HepG2 (cell line): Measurements from ENCODE around the gene ESR2. TPM values are rescaled to one million over a fixed set of nuclear protein-coding genes. Genes with fewer than 3 reads are reported as not detected.

Experiments
- ATAC-seq: fragments of 200-7000 bp; cut with Tn5 transposase; 3 replicates; pipeline ENCODE4 v1.9.1; 2020; ENCODE audit warnings: mild to moderate bottlenecking, moderate library complexity
- BruUV-seq: library from RNA; stranded (reverse); fragments of 400-500 nt; replicated peaks from 2 replicates; lab custom pipeline; 2021; lab: Mats Ljungman, UMichigan
- CTCF ChIA-PET: fragments of 300-600 bp; formaldehyde crosslinking; extraction: SDS; loops from one replicate; lab custom pipeline; 2021; ENCODE audit warnings: low total read pairs, inconsistent platforms, low intra/inter-chr PET ratio; lab: Yijun Ruan, JAX
- POLR2A ChIA-PET: fragments of 350-600 bp; sonication (Branson Sonifier 250); formaldehyde crosslinking; loops from one replicate; lab custom pipeline; 2020; ENCODE audit warnings: antibody characterized with exemption, inconsistent platforms; lab: Yijun Ruan, JAX
- DNase-seq: peaks from one replicate; pipeline ENCODE4 v3.0.0-alpha.2; 2015; ENCODE audit warnings: low spot score
- FAIRE-seq: peaks from 3 replicates; lab custom pipeline; 2011; peaks lifted over from hg19 to GRCh38; lab: Jason Lieb, UNC
- H2AFZ ChIP-seq: one replicate; pipeline ENCODE4 v1.6.1; 2011; ENCODE audit warnings: low read length, inconsistent platforms
- H3K27ac ChIP-seq: fragments of 300-600 bp; 3 replicates; pipeline ENCODE4 v1.8.0; 2011; ENCODE audit warnings: mixed run types, mild to moderate bottlenecking, mixed read lengths, low read length, inconsistent platforms; ENCODE audit not compliant: insufficient read depth; ENCODE audit errors: extremely low read length
- H3K27me3 ChIP-seq, 2 experiments: fragments of 200-600 bp in 1 of 2; 2 replicates in 1 of 2; 3 replicates in 1 of 2; pipeline versions ENCODE4 v1.6.0 to v1.8.0; 2011; ENCODE audit warnings: low read length in 2 of 2, mild to moderate bottlenecking in 2 of 2, moderate library complexity in 2 of 2, inconsistent platforms in 1 of 2; ENCODE audit not compliant: insufficient read depth in 2 of 2, control insufficient read depth in 1 of 2
- H3K36me3 ChIP-seq, 2 experiments: fragments of 200-600 bp in 1 of 2; replicated peaks in 1 of 2; 2 replicates in 1 of 2; 3 replicates in 1 of 2; pipeline versions ENCODE4 v1.5.1 to v1.8.0; 2011; ENCODE audit warnings: low read length in 2 of 2, inconsistent platforms in 1 of 2; ENCODE audit not compliant: insufficient read depth in 2 of 2, control insufficient read depth in 1 of 2
- H3K4me1 ChIP-seq: 2 replicates; pipeline ENCODE4 v1.5.1; 2012; ENCODE audit warnings: low read length, inconsistent platforms; ENCODE audit not compliant: insufficient read depth
- H3K4me2 ChIP-seq: 2 replicates; pipeline ENCODE4 v1.6.0; 2011; ENCODE audit warnings: low read depth, low read length, inconsistent platforms
- H3K4me3 ChIP-seq, 3 experiments: fragments of 200-600 bp in 1 of 3; sonication (generic), shearing (Covaris generic) in 1 of 3; replicated peaks in 1 of 3; 2 replicates each; pipeline ENCODE4 v1.5.1; 2011 to 2016; ENCODE audit warnings: low read length in 3 of 3, inconsistent platforms in 2 of 3, low read depth in 2 of 3, mild to moderate bottlenecking in 2 of 3, control low read depth in 1 of 3, mixed read lengths in 1 of 3; ENCODE audit not compliant: insufficient read depth in 1 of 3
- H3K79me2 ChIP-seq: one replicate; pipeline ENCODE4 v1.6.1; 2011; ENCODE audit warnings: low read length, inconsistent platforms; ENCODE audit not compliant: insufficient read depth
- H3K9ac ChIP-seq: 2 replicates; pipeline ENCODE4 v1.6.0; 2011; ENCODE audit warnings: mild to moderate bottlenecking, low read depth, low read length, inconsistent platforms; ENCODE audit not compliant: insufficient read depth
- H3K9me3 ChIP-seq: 2 replicates; pipeline ENCODE4 v1.5.1; 2012; ENCODE audit warnings: mild to moderate bottlenecking, low read length
- H4K20me1 ChIP-seq: 2 replicates; pipeline ENCODE4 v1.6.0; 2011; ENCODE audit warnings: inconsistent platforms, mild to moderate bottlenecking, low read length, moderate library complexity; ENCODE audit not compliant: insufficient read depth
- ETV5 ChIP-seq: IDR thresholded peaks from 2 replicates; pipeline ENCODE4 v1.6.1; 2018; ENCODE audit warnings: missing biosample characterization, missing genetic modification reagents, inconsistent platforms, borderline replicate concordance
- NRL ChIP-seq: sonication (generic); formaldehyde crosslinking; IDR thresholded peaks from 2 replicates; pipeline ENCODE4 v1.5.0; 2020; ENCODE audit warnings: missing genetic modification reagents, mild to moderate bottlenecking, moderate library complexity, borderline replicate concordance
- ZSCAN9 ChIP-seq: IDR thresholded peaks from 2 replicates; pipeline ENCODE4 v1.6.1; 2016; ENCODE audit warnings: borderline replicate concordance
- WGBS: methylation state at CpG from one replicate; pipeline ENCODE4 v1.1.6; 2017; ENCODE audit warnings: low lambda C conversion rate; 5-methylcytosine and 5-hydroxymethylcytosine counted together
- in situ Hi-C: cut with HindIII; loops from 2 replicates; pipeline ENCODE4 v1.10.0; 2017; ENCODE audit warnings: low pct_unique_long_range_greater_than_20kb; ENCODE audit not compliant: extremely low pct_ligation_motif_present
- intact Hi-C: fragments of 100-400 bp; cut with micrococcal nuclease; formaldehyde crosslinking; loops from one replicate; pipeline ENCODE4 v1.10.0; 2022; ENCODE audit not compliant: unreplicated experiment
- polyA plus RNA-seq, 8 experiments: library from polyadenylated mRNA; depleted of rRNA in 3 of 8; stranded (reverse) in 7 of 8; unstranded in 1 of 8; fragments of >200 nt; fragmentation: Illumina TruSeq in 4 of 8; extraction: Trizol in 4 of 8; gene quantifications; 2 replicates each; pipeline versions ENCODE4 v1.2.1 to v1.2.3, GENCODE V29; 2011 to 2016; ENCODE audit warnings: low read depth in 4 of 8, missing spikeins in 1 of 8, mixed read lengths in 1 of 8; ENCODE audit not compliant: insufficient read depth in 1 of 8
- total RNA-seq, 5 experiments: library from RNA; depleted of rRNA; stranded (reverse); fragments of >200 nt; fragmentation: Illumina TruSeq; extraction: Trizol; gene quantifications; 2 replicates each; pipeline ENCODE4 v1.2.3, GENCODE V29; 2016; ENCODE audit warnings: low read depth in 1 of 5
- TF ChIP-seq, protein P1 (sequence below): sonication (generic); formaldehyde crosslinking; IDR thresholded peaks from 2 replicates; pipeline ENCODE4 v1.5.0; 2020; ENCODE audit warnings: missing genetic modification reagents, mild to moderate bottlenecking, borderline replicate concordance

The ESR2 gene
- total and polyA plus RNA-seq, 2 of the 13 experiments (the other 11 are each of a cell fraction or from before 2014, with no cell fraction given) = 0.01 to 0.04 TPM

DNA sequence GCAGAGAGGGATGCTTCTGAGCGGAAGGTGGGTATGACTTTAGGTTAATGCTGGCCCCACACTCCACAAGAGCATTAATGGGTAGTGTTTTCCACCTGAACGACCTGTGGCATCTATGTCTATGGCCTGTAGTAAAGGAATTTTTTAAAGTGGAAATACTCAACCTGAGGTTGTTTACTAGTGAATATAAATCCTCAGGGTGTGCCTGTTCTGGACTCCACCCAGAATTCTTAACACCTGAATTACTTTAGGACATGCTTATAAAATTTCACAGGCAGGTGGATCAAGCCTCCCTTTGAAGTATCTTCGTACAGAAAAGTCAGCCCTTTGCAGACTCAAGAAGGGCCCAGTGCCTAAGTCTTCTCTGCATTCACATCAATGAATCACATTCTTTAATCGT is 196.1 kb downstream of the ESR2 start:
- WGBS = 78% methylated on average over 4 of the region's 4 CpGs
- Histone ChIP-seq H3K27ac (no peak overlapping the region), H3K27me3 (no peaks in the 10 kb centered on the region), H3K36me3 (no peaks in the 10 kb centered on the region; a peak in 1 of 5 replicates), H3K9me3 (no peaks in the 10 kb centered on the region), H3K4me3 (no peak overlapping the region), H4K20me1 (no peaks in the 10 kb centered on the region), H3K9ac (no peak overlapping the region), H3K4me2 (no peak overlapping the region), H3K4me1 (no peaks in the 10 kb centered on the region), H2AFZ (no peak overlapping the region), H3K79me2 (no peaks in the 10 kb centered on the region)
- no peak for TF ChIP-seq NRL (CRISPR knock-in tag)
- TF ChIP-seq, protein P1, sequence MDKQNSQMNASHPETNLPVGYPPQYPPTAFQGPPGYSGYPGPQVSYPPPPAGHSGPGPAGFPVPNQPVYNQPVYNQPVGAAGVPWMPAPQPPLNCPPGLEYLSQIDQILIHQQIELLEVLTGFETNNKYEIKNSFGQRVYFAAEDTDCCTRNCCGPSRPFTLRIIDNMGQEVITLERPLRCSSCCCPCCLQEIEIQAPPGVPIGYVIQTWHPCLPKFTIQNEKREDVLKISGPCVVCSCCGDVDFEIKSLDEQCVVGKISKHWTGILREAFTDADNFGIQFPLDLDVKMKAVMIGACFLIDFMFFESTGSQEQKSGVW (CRISPR knock-in tag) = no peak
- BruUV-seq = no TSS peak
- in situ Hi-C loops = no loop called here
- no peak for FAIRE-seq
- no peak for ATAC-seq
- ChIA-PET CTCF (no interaction called here), POLR2A (no interaction called here)
- DNase-seq = no peak
- intact Hi-C loops = no loop called here

GRCh38 chr14:64095620-64096019 is 198.6 kb downstream of the ESR2 start:
- Histone ChIP-seq H3K4me3 (no peak overlapping the region), H4K20me1 (no peaks in the 10 kb centered on the region), H3K4me1 (no peaks in the 10 kb centered on the region), H3K9ac (no peak overlapping the region), H2AFZ (no peak overlapping the region), H3K4me2 (no peak overlapping the region), H3K27me3 (no peaks in the 10 kb centered on the region), H3K36me3 (no peaks in the 10 kb centered on the region; a peak in 1 of 5 replicates), H3K27ac (no peak overlapping the region), H3K79me2 (no peaks in the 10 kb centered on the region), H3K9me3 (no peaks in the 10 kb centered on the region)
- CTCF ChIA-PET = no interaction called here
- FAIRE-seq (no peak), ATAC-seq (no peak), DNase-seq (no peak)
- in situ Hi-C loops = no loop called here
- WGBS = 100% methylated on average over 3 of the region's 3 CpGs
- intact Hi-C loops = no loop called here
- no peak for TF ChIP-seq ETV5 (CRISPR knock-in tag)
- TF ChIP-seq ZSCAN9 (CRISPR knock-in tag) = no peak
- no TSS peak for BruUV-seq
- POLR2A ChIA-PET = no interaction called here
